ENCODE results near the gene CFAP299. TPM values are rescaled to one million over a fixed set of nuclear protein-coding genes. Genes with fewer than 3 reads are reported as not detected.
"Not testable (repeated sequence)": the region's sequence is repeated elsewhere in the genome, so short reads cannot be mapped to it uniquely, and the experiment has no call there.

CFAP299 gene
- total RNA-seq, 2 experiments from 2014 or later = not detected

DNA sequence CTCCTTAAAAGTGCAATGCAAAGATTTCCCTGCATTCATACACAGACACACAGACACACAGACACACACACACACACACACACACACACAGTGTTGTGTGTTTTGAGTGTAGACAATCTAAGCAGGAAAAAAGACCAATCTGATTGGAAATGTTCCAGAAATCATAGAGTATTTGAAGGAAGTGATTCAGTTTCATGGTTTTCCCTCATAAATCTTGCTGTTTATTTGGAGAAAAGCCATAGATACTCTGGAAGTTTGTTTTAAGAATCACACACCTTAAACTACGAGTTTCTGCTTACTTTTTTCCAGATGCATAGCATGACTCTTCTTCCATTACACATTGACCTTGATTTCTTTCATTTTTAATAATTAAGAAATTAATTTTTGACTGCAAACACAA, 396.5 kb downstream of the CFAP299 start:
- CTCF ChIA-PET = interaction anchor here (0.6 kb wide), 1 partner anchor 1913 kb away, joined by 3 read pairs; no protein-coding TSS in a partner anchor
- Mint-ChIP-seq H3K27ac (no peak overlapping the region), H3K4me3 (no peak overlapping the region), H3K9me3 (ENCODE audit: low read depth) (no peaks in the 10 kb centered on the region), H3K36me3 (no peaks in the 10 kb centered on the region), H3K27me3 (no peaks in the 10 kb centered on the region), H3K4me1 (no peaks in the 10 kb centered on the region)
- DNase-seq = no peak
- ATAC-seq = no peak

DNA sequence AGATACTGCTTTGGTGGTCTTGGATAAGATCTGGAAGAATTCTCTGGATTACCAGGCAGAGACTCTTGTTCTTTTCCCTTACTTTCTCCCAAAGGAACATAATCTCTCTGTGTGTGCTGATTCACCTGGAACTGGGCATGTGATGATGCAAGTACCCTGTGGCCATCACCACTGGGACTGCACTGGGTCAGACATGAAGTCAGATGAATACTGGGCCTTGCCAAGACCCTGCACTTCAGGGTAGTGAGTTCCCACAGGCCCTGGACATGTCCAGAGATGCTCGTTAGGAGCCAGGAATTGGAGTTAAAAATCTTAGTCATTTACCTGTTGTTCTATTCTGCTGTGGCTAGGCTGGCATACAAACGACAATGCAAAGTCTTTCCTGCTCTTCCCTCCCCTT, 404.8 kb downstream of the CFAP299 start:
- no peak for ATAC-seq
- CTCF ChIA-PET = interaction anchor here (1.4 kb wide), 1 partner anchor 11 kb away, joined by 3 read pairs; no protein-coding TSS in a partner anchor
- no peaks in the 10 kb centered on the region for H3K27me3 Mint-ChIP-seq
- no peak for DNase-seq
- H3K36me3 Mint-ChIP-seq = no peaks in the 10 kb centered on the region
- H3K4me1 Mint-ChIP-seq = no peaks in the 10 kb centered on the region
- H3K9me3 Mint-ChIP-seq (ENCODE audit: low read depth) = peaks cover 14% of the 10 kb centered on the region
- H3K4me3 Mint-ChIP-seq = no peak overlapping the region
- no peak overlapping the region for H3K27ac Mint-ChIP-seq

DNA sequence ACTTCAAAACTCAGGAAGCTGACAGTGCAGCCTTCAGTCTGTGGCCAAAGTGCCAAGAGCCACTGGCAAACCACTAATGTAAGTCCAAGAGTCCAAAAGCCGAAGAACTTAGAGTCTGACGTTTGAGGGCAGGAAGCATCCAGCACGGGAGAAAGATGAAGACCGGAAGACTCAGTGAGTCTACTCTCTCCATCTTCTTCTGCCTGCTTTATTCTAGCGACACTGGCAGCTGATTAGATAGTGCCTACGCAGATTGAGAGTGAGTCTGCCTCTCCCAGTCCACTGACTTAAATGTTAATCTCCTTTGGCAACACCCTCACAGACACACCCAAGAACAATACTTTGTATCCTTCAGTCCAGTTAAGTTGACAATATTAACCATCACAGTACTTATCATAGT, 414.0 kb downstream of the CFAP299 start:
- H3K9me3 Mint-ChIP-seq (ENCODE audit: low read depth); H3K27ac Mint-ChIP-seq; H3K4me3 Mint-ChIP-seq; DNase-seq; H3K36me3 Mint-ChIP-seq; CTCF ChIA-PET; H3K4me1 Mint-ChIP-seq; H3K27me3 Mint-ChIP-seq; ATAC-seq: not testable (repeated sequence)

GRCh38 chr4:80751200-80751599, 415.7 kb downstream of the CFAP299 start:
- Mint-ChIP-seq H3K9me3 (ENCODE audit: low read depth) (no peaks in the 10 kb centered on the region), H3K4me1 (no peaks in the 10 kb centered on the region), H3K27me3 (no peaks in the 10 kb centered on the region), H3K4me3 (no peak overlapping the region), H3K36me3 (no peaks in the 10 kb centered on the region), H3K27ac (no peak overlapping the region)
- DNase-seq (no peak), ATAC-seq (no peak)
- CTCF ChIA-PET = interaction anchor here (0.9 kb wide), 1 partner anchor 11 kb away, joined by 3 read pairs; no protein-coding TSS in a partner anchor

- DNase-seq = no peak
- no peak for ATAC-seq
- Mint-ChIP-seq H3K27me3 (no peaks in the 10 kb centered on the region), H3K36me3 (no peaks in the 10 kb centered on the region), H3K4me1 (no peaks in the 10 kb centered on the region), H3K9me3 (ENCODE audit: low read depth) (no peaks in the 10 kb centered on the region), H3K4me3 (no peak overlapping the region), H3K27ac (no peak overlapping the region)
- CTCF ChIA-PET = no interaction called here
These were observed 432.4 kb downstream of the CFAP299 start for GRCh38 chr4:80767944-80768343.

- H3K4me1 Mint-ChIP-seq = no peaks in the 10 kb centered on the region
- no peaks in the 10 kb centered on the region for H3K9me3 Mint-ChIP-seq (ENCODE audit: low read depth)
- no peak for ATAC-seq
- H3K4me3 Mint-ChIP-seq = no peak overlapping the region
- H3K27me3 Mint-ChIP-seq = no peaks in the 10 kb centered on the region
- no peak overlapping the region for H3K27ac Mint-ChIP-seq
- DNase-seq = no peak
- no peaks in the 10 kb centered on the region for H3K36me3 Mint-ChIP-seq
- CTCF ChIA-PET = no interaction called here
These were observed 440.6 kb downstream of the CFAP299 start for GRCh38 chr4:80776168-80776567.

GRCh38 chr4:80781431-80781830, 445.9 kb downstream of the CFAP299 start:
- H3K9me3 Mint-ChIP-seq (ENCODE audit: low read depth) = no peaks in the 10 kb centered on the region
- no peak overlapping the region for H3K4me3 Mint-ChIP-seq
- ATAC-seq (no peak), DNase-seq (no peak)
- CTCF ChIA-PET = no interaction called here
- H3K27ac Mint-ChIP-seq = no peak overlapping the region
- H3K27me3 Mint-ChIP-seq = no peaks in the 10 kb centered on the region
- no peaks in the 10 kb centered on the region for H3K4me1 Mint-ChIP-seq
- H3K36me3 Mint-ChIP-seq = peaks cover 3% of the 10 kb centered on the region

- Mint-ChIP-seq H3K27ac (peak overlapping the region; percentile 25), H3K4me3 (no peak overlapping the region), H3K27me3 (no peaks in the 10 kb centered on the region), H3K36me3 (peaks cover 4% of the 10 kb centered on the region), H3K4me1 (peaks cover 13% of the 10 kb centered on the region), H3K9me3 (ENCODE audit: low read depth) (no peaks in the 10 kb centered on the region)
- DNase-seq = no peak
- ATAC-seq = peak; percentile 57
- CTCF ChIA-PET = interaction anchor here (0.6 kb wide), 1 partner anchor 253 kb away, joined by 3 read pairs; no protein-coding TSS in a partner anchor
These were observed 451.8 kb downstream of the CFAP299 start for GRCh38 chr4:80787306-80787705.

GRCh38 chr4:80788798-80789197, 453.3 kb downstream of the CFAP299 start:
- Mint-ChIP-seq H3K9me3 (ENCODE audit: low read depth) (no peaks in the 10 kb centered on the region), H3K4me1 (peaks cover 15% of the 10 kb centered on the region), H3K27ac (no peak overlapping the region), H3K27me3 (no peaks in the 10 kb centered on the region), H3K4me3 (no peak overlapping the region), H3K36me3 (peaks cover 4% of the 10 kb centered on the region)
- DNase-seq = no peak
- ATAC-seq = no peak
- CTCF ChIA-PET = no interaction called here

GRCh38 chr4:80790152-80790551, 454.6 kb downstream of the CFAP299 start:
- peaks cover 7% of the 10 kb centered on the region for H3K9me3 Mint-ChIP-seq (ENCODE audit: low read depth)
- H3K36me3 Mint-ChIP-seq = peaks cover 4% of the 10 kb centered on the region
- H3K4me3 Mint-ChIP-seq = no peak overlapping the region
- no peak for DNase-seq
- no peaks in the 10 kb centered on the region for H3K27me3 Mint-ChIP-seq
- no peak for ATAC-seq
- no peak overlapping the region for H3K27ac Mint-ChIP-seq
- peaks cover 15% of the 10 kb centered on the region for H3K4me1 Mint-ChIP-seq
- CTCF ChIA-PET = no interaction called here

DNA sequence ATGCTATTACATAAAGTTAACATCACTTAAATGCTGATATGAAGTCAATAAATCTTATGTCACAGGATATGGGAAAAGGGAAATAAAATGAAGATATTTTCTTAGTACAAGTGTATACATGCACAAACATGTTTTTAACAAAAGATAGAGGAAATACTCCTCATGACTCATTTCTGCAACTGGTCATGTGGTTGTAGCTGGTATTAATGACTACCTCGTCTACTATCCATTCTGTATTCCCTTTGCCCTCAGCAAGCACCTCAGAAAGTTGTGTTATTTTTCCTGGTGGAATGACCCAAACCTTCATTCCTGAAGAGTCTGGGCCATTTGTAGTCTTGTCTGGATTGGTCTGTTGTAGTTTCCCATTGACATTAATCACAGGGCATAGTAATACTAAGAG, 458.1 kb downstream of the CFAP299 start:
- not testable (repeated sequence) for DNase-seq, H3K4me1 Mint-ChIP-seq

GRCh38 chr4:80798082-80798481, 462.6 kb downstream of the CFAP299 start:
- ATAC-seq = peak; percentile 23
- Mint-ChIP-seq H3K9me3 (ENCODE audit: low read depth) (peaks cover 7% of the 10 kb centered on the region), H3K27me3 (no peaks in the 10 kb centered on the region), H3K4me1 (peaks cover 2% of the 10 kb centered on the region), H3K27ac (no peak overlapping the region), H3K4me3 (no peak overlapping the region), H3K36me3 (no peaks in the 10 kb centered on the region)
- CTCF ChIA-PET = no interaction called here
- DNase-seq = no peak

More for the DNA sequence above, 458.1 kb downstream of the CFAP299 start:
- ATAC-seq; H3K9me3 Mint-ChIP-seq (ENCODE audit: low read depth); H3K36me3 Mint-ChIP-seq; H3K27me3 Mint-ChIP-seq; H3K4me3 Mint-ChIP-seq; H3K27ac Mint-ChIP-seq; CTCF ChIA-PET: not testable (repeated sequence)

DNA sequence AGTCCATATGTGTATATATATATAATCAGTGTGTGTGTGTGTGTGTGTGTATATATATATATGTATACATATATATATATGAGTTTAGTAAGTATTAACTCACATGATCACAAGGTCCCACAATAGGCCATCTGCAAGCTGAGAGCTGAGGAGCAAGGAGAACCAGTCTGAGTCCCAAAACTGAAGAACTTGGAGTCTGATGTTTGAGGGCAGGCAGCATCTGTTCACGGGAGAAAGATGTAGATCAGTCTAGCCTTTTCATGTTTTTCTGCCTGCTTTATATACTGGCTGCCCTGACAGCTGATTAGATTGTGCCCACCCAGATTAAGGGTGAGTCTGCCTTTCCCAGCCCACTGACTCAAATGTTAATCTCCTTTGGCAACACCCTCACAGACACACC, 465.2 kb downstream of the CFAP299 start:
- H3K36me3 Mint-ChIP-seq; ATAC-seq; CTCF ChIA-PET; H3K4me1 Mint-ChIP-seq; H3K4me3 Mint-ChIP-seq; H3K9me3 Mint-ChIP-seq (ENCODE audit: low read depth); H3K27ac Mint-ChIP-seq; DNase-seq; H3K27me3 Mint-ChIP-seq: not testable (repeated sequence)

GRCh38 chr4:80803337-80803736, 467.8 kb downstream of the CFAP299 start:
- Mint-ChIP-seq H3K36me3 (no peaks in the 10 kb centered on the region), H3K4me1 (no peaks in the 10 kb centered on the region), H3K27ac (no peak overlapping the region), H3K27me3 (no peaks in the 10 kb centered on the region), H3K4me3 (no peak overlapping the region), H3K9me3 (ENCODE audit: low read depth) (no peaks in the 10 kb centered on the region)
- ATAC-seq (no peak), DNase-seq (no peak)
- CTCF ChIA-PET = no interaction called here

GRCh38 chr4:80806472-80806871, 470.9 kb downstream of the CFAP299 start:
- H3K27me3 Mint-ChIP-seq = no peaks in the 10 kb centered on the region
- CTCF ChIA-PET = no interaction called here
- H3K4me3 Mint-ChIP-seq = no peak overlapping the region

More at GRCh38 chr4:80806472-80806871, 470.9 kb downstream of the CFAP299 start:
- Mint-ChIP-seq H3K9me3 (ENCODE audit: low read depth) (no peaks in the 10 kb centered on the region), H3K36me3 (no peaks in the 10 kb centered on the region), H3K27ac (no peak overlapping the region), H3K4me1 (no peaks in the 10 kb centered on the region)
- DNase-seq (no peak), ATAC-seq (no peak)
